SK-N-SH treated with all-trans-retinoic acid at 6 μM for 48 hours (cell line): ENCODE measurements around the gene OR52E6.

Experiments used
- ARNTL ChIP-seq: fragments of 450-650 bp; formaldehyde crosslinking; IDR thresholded peaks from 2 replicates; pipeline ENCODE4 v1.5.0; 2020; ENCODE audit warnings: low read depth, mild to moderate bottlenecking, moderate library complexity, borderline replicate concordance
- BACH2 ChIP-seq: fragments of 250-450 bp; sonication (Bioruptor Pico); IDR thresholded peaks from 2 replicates; pipeline ENCODE4 v1.9.0; 2021; ENCODE audit warnings: mild to moderate bottlenecking, borderline replicate concordance
- CSDC2 ChIP-seq: fragments of 250-450 bp; sonication (Bioruptor Pico); IDR thresholded peaks from 2 replicates; pipeline ENCODE4 v1.5.0; 2020; ENCODE audit warnings: mild to moderate bottlenecking, moderate library complexity
- ESRRG ChIP-seq: fragments of 250-450 bp; sonication (Bioruptor Pico); IDR thresholded peaks from 2 replicates; pipeline ENCODE4 v1.6.1; 2021; ENCODE audit warnings: mild to moderate bottlenecking
- GLIS3 ChIP-seq: fragments of 250-450 bp; sonication (Bioruptor Pico); IDR thresholded peaks from 2 replicates; pipeline ENCODE4 v1.5.0; 2020; ENCODE audit warnings: mild to moderate bottlenecking, moderate library complexity
- ISL1 ChIP-seq: fragments of 250-450 bp; sonication (Bioruptor Pico); IDR thresholded peaks from 2 replicates; pipeline ENCODE4 v2.1.2; 2022; ENCODE audit warnings: mild to moderate bottlenecking, moderate library complexity
- POU6F1 ChIP-seq: fragments of 250-450 bp; sonication (Bioruptor Pico); IDR thresholded peaks from 2 replicates; pipeline ENCODE4 v1.8.0; 2021; ENCODE audit warnings: low read depth, mild to moderate bottlenecking, moderate library complexity, borderline replicate concordance
- PPARA ChIP-seq: fragments of 250-450 bp; sonication (Bioruptor Pico); IDR thresholded peaks from 2 replicates; pipeline ENCODE4 v1.5.0; 2020; ENCODE audit warnings: mild to moderate bottlenecking, borderline replicate concordance
- RARB ChIP-seq: fragments of 250-450 bp; sonication (Bioruptor Pico); IDR thresholded peaks from 2 replicates; pipeline ENCODE4 v1.8.0; 2021; ENCODE audit warnings: mild to moderate bottlenecking, moderate library complexity
- TOX ChIP-seq: fragments of 250-450 bp; sonication (Bioruptor Pico); IDR thresholded peaks from 2 replicates; pipeline ENCODE4 v1.8.0; 2021; ENCODE audit warnings: mild to moderate bottlenecking, moderate library complexity, borderline replicate concordance
- ZFP30 ChIP-seq: fragments of 450-650 bp; formaldehyde crosslinking; IDR thresholded peaks from 2 replicates; pipeline ENCODE4 v1.5.0; 2022; ENCODE audit warnings: mild to moderate bottlenecking, moderate library complexity

GRCh38 chr11:5803982-5804381, 37.7 kb downstream of the OR52E6 start:
- TF ChIP-seq PPARA (CRISPR knock-in tag) (no peak), TOX (CRISPR knock-in tag) (no peak), ARNTL (CRISPR knock-in tag) (no peak), ISL1 (CRISPR knock-in tag) (no peak), ESRRG (CRISPR knock-in tag) (no peak), BACH2 (CRISPR knock-in tag) (no peak), RARB (CRISPR knock-in tag) (no peak), GLIS3 (CRISPR knock-in tag) (no peak), ZFP30 (CRISPR knock-in tag) (no peak), CSDC2 (CRISPR knock-in tag) (no peak), POU6F1 (CRISPR knock-in tag) (no peak)
